K562 (cell line): Measurements from ENCODE around the gene PRODH. TPM values are rescaled to one million over a fixed set of nuclear protein-coding genes. Genes with fewer than 3 reads are reported as not detected.
"Not testable (repeated sequence)": the region's sequence is repeated elsewhere in the genome, so short reads cannot be mapped to it uniquely, and the experiment has no call there.

Experiments
- ATAC-seq: fragments of 200-7000 bp; cut with Tn5 transposase; 3 replicates; pipeline ENCODE4 v1.9.1; 2020; ENCODE audit warnings: moderate library complexity
- BruUV-seq: library from RNA; stranded (reverse); fragments of 400-500 nt; replicated peaks from 2 replicates; lab custom pipeline; 2021; lab: Mats Ljungman, UMichigan
- CTCF ChIA-PET: fragments of 300-600 bp; formaldehyde crosslinking; extraction: SDS; loops from one replicate; lab custom pipeline; 2021; ENCODE audit warnings: low intra/inter-chr PET ratio; lab: Yijun Ruan, JAX
- POLR2A ChIA-PET: fragments of 300-600, 350-650 bp; sonication (Branson Sonifier 250); formaldehyde crosslinking; extraction: SDS; loops from one replicate; lab custom pipeline; 2021; ENCODE audit warnings: antibody characterized with exemption, inconsistent platforms; lab: Yijun Ruan, JAX
- DNase-seq, 4 experiments: peaks; one replicate each; pipeline versions ENCODE4 v3.0.0 to v3.0.0-alpha.2; 2011 to 2018; ENCODE audit warnings: low spot score in 3 of 4, mixed read lengths in 3 of 4; ENCODE audit errors: extremely low read depth in 1 of 4
- FAIRE-seq: peaks from 2 replicates; lab custom pipeline; 2011; peaks lifted over from hg19 to GRCh38; lab: Jason Lieb, UNC
- H2AFZ ChIP-seq: 2 replicates; pipeline ENCODE4 v1.6.0; 2011; ENCODE audit warnings: low read depth, low read length, control low read depth, inconsistent platforms
- H3K27ac ChIP-seq: fragments of 200-600 bp; 3 replicates; pipeline ENCODE4 v1.8.0; 2011; ENCODE audit warnings: low read depth, mild to moderate bottlenecking, control low read depth, inconsistent platforms, low read length, moderate library complexity, mixed read lengths; ENCODE audit errors: extremely low read depth
- H3K27me3 ChIP-seq, 2 experiments: fragments of 300-600 bp in 1 of 2; 2 replicates in 1 of 2; 3 replicates in 1 of 2; pipeline versions ENCODE4 v1.6.0 to v1.8.0; 2011; ENCODE audit warnings: inconsistent platforms in 2 of 2, low read length in 2 of 2, mild to moderate bottlenecking in 1 of 2, mixed read lengths in 1 of 2, moderate library complexity in 1 of 2; ENCODE audit not compliant: control insufficient read depth in 2 of 2, insufficient read depth in 2 of 2
- H3K36me3 ChIP-seq: fragments of 300-600 bp; 3 replicates; pipeline ENCODE4 v1.8.0; 2011; ENCODE audit warnings: mild to moderate bottlenecking, low read length, inconsistent platforms; ENCODE audit not compliant: control insufficient read depth, insufficient read depth
- H3K4me1 ChIP-seq, 2 experiments: fragments of 200-600 bp in 1 of 2; replicated peaks in 1 of 2; 2 replicates in 1 of 2; 3 replicates in 1 of 2; pipeline versions ENCODE4 v1.5.1 to v1.8.0; 2011; ENCODE audit warnings: inconsistent platforms in 2 of 2, low read length in 2 of 2, mild to moderate bottlenecking in 1 of 2, mixed read lengths in 1 of 2, moderate library complexity in 1 of 2; ENCODE audit not compliant: control insufficient read depth in 2 of 2, insufficient read depth in 2 of 2
- H3K4me2 ChIP-seq: 2 replicates; pipeline ENCODE4 v1.6.1; 2011; ENCODE audit warnings: low read length, control low read depth, inconsistent platforms, mixed read lengths; ENCODE audit not compliant: insufficient read depth
- H3K4me3 ChIP-seq: fragments of 200-600 bp; sonication (generic), shearing (Covaris generic); 2 replicates; pipeline ENCODE4 v1.5.1; 2016; ENCODE audit warnings: control low read depth, inconsistent platforms
- H3K79me2 ChIP-seq: fragments of 200-600 bp; 3 replicates; pipeline ENCODE4 v1.8.0; 2011; ENCODE audit warnings: low read length, inconsistent platforms; ENCODE audit not compliant: control insufficient read depth, insufficient read depth
- H3K9ac ChIP-seq, 2 experiments: 2 replicates each; pipeline versions ENCODE4 v1.6.0 to v1.6.1; 2011; ENCODE audit warnings: low read depth in 2 of 2, low read length in 2 of 2, control low read depth in 1 of 2, inconsistent platforms in 1 of 2, mild to moderate bottlenecking in 1 of 2, mixed read lengths in 1 of 2; ENCODE audit not compliant: insufficient read depth in 1 of 2
- H3K9me1 ChIP-seq: one replicate; pipeline ENCODE4 v1.6.0; 2011; ENCODE audit warnings: inconsistent platforms, mild to moderate bottlenecking, low read length, moderate library complexity; ENCODE audit not compliant: control insufficient read depth, insufficient read depth
- H3K9me3 ChIP-seq: replicated peaks from 2 replicates; pipeline ENCODE4 v1.5.1; 2011; ENCODE audit warnings: low read depth, low read length, inconsistent platforms; ENCODE audit not compliant: control insufficient read depth, insufficient read depth
- H4K20me1 ChIP-seq: replicated peaks from 2 replicates; pipeline ENCODE4 v1.6.1; 2011; ENCODE audit warnings: low read length, inconsistent platforms, mixed read lengths; ENCODE audit not compliant: control insufficient read depth, insufficient read depth
- ESRRA ChIP-seq: fragments of 450-650 bp; IDR thresholded peaks from 2 replicates; pipeline ENCODE4 v1.6.1; 2014; ENCODE audit warnings: low read depth, mild to moderate bottlenecking, moderate library complexity, borderline replicate concordance
- RBFOX2 ChIP-seq: fragments of 200-400 bp; formaldehyde crosslinking; IDR thresholded peaks from 2 replicates; pipeline ENCODE4 v1.6.1; 2017; ENCODE audit warnings: low read depth, mild to moderate bottlenecking, low read length, moderate library complexity
- TFAP4 ChIP-seq: sonication (generic); formaldehyde crosslinking; IDR thresholded peaks from 2 replicates; pipeline ENCODE4 v1.8.0; 2022; ENCODE audit warnings: missing genetic modification reagents, mild to moderate bottlenecking, moderate library complexity, borderline replicate concordance
- TGIF2 ChIP-seq: sonication (generic); formaldehyde crosslinking; IDR thresholded peaks from 2 replicates; pipeline ENCODE4 v1.8.1; 2022; ENCODE audit warnings: mild to moderate bottlenecking, missing genetic modification reagents, moderate library complexity
- ZBTB1 ChIP-seq: sonication (generic); formaldehyde crosslinking; IDR thresholded peaks from 2 replicates; pipeline ENCODE4 v1.8.1; 2023; ENCODE audit warnings: missing genetic modification reagents, low read depth, mild to moderate bottlenecking, borderline replicate concordance
- ZBTB40 ChIP-seq, 2 experiments: fragments of 450-650 bp in 1 of 2; sonication (generic) in 1 of 2; formaldehyde crosslinking in 1 of 2; IDR thresholded peaks; 2 replicates each; pipeline versions ENCODE4 v1.7.1 to v1.9.0; 2016 to 2022; ENCODE audit warnings: inconsistent platforms in 1 of 2, mild to moderate bottlenecking in 1 of 2, missing genetic modification reagents in 1 of 2
- WGBS: fragments of 100-300 bp; shearing (Covaris generic); methylation state at CpG from one replicate; pipeline ENCODE4 v1.1.6; 2016; ENCODE audit warnings: low coverage, mixed read lengths; ENCODE audit not compliant: insufficient coverage; ENCODE audit errors: missing lambda C conversion rate; 5-methylcytosine and 5-hydroxymethylcytosine counted together
- in situ Hi-C: fragments of 300-500 bp; cut with MboI; formaldehyde crosslinking; loops from 4 replicates; pipeline ENCODE4 v1.15.0; 2018; ENCODE audit warnings: inconsistent platforms, mixed read lengths
- intact Hi-C: fragments of 100-400 bp; cut with micrococcal nuclease; formaldehyde crosslinking; loops from 2 replicates; pipeline ENCODE4 v1.14.2; 2022
- polyA plus RNA-seq, 8 experiments: library from polyadenylated mRNA; depleted of rRNA in 4 of 8; stranded (reverse) in 5 of 8; unstranded in 3 of 8; fragments of >200 nt; fragmentation: Nextera tagmentation in 2 of 8; fragmentation: Illumina TruSeq in 1 of 8; extraction: Ambion mirVana in 2 of 8; extraction: Trizol in 1 of 8; gene quantifications; 2 replicates each; pipeline versions ENCODE4 v1.2.1 to v1.2.3, GENCODE V29; 2011 to 2014; ENCODE audit warnings: inconsistent platforms in 1 of 8, missing spikeins in 1 of 8
- total RNA-seq, 7 experiments: library from RNA; depleted of rRNA in 6 of 7; stranded (reverse); fragments of >200 nt in 6 of 7; fragmentation: Illumina TruSeq in 2 of 7; extraction: Trizol in 2 of 7; gene quantifications; 2 replicates each; pipeline versions ENCODE4 v1.2.1 to v1.2.3, GENCODE V29; 2011 to 2021; ENCODE audit warnings: low replicate concordance in 1 of 7

PRODH gene
- total and polyA plus RNA-seq, 9 of the 15 experiments (the other 6 are each of a cell fraction or from before 2014, with no cell fraction given): 0.07 to 0.11 TPM; not detected in 7

GRCh38 chr22:18972591-18972990 is 36.5 kb upstream of the PRODH start:
- H3K4me3 ChIP-seq; BruUV-seq; H3K27ac ChIP-seq; TF ChIP-seq ZBTB40 (IDR thresholded peaks at IDR 0.05): not testable (repeated sequence)
- 6% methylated on average over 8 of the region's 8 CpGs for WGBS
- TF ChIP-seq ZBTB40 (CRISPR knock-in tag; IDR thresholded peaks at IDR 0.05) (0 out of 2 replicates have a peak, but pooled peaks have one; percentile 3), ESRRA (peak; percentile 92), TGIF2 (CRISPR knock-in tag) (0 out of 2 replicates have a peak, but pooled peaks have one; percentile 15), ZBTB1 (0 out of 2 replicates have a peak, but pooled peaks have one; percentile 38), RBFOX2 (0 out of 2 replicates have a peak, but pooled peaks have one; percentile 1), TFAP4 (CRISPR knock-in tag) (0 out of 2 replicates have a peak, but pooled peaks have one; percentile 21)
- TF ChIP-seq, all 486 proteins: peak for 6; not testable (repeated sequence) for 480
- POLR2A ChIA-PET, CTCF ChIA-PET, ATAC-seq, DNase-seq, H3K79me2 ChIP-seq, FAIRE-seq, H3K36me3 ChIP-seq, H3K4me2 ChIP-seq, in situ Hi-C loops, H3K9me1 ChIP-seq, intact Hi-C loops, H3K9ac ChIP-seq, H3K9me3 ChIP-seq, H2AFZ ChIP-seq: not testable (repeated sequence)
- H4K20me1 ChIP-seq: peaks cover 34% of the 10 kb centered on the region
- peaks cover 35 to 80% of the 10 kb centered on the region in 2 experiments; a peak in 4 of 5 replicates for H3K27me3 ChIP-seq
- H3K4me1 ChIP-seq: peaks cover 0 to 49% of the 10 kb centered on the region in 2 experiments; a peak in 2 of 5 replicates
